GM19463 (cell line): ENCODE data around the gene ZBTB14.
A peak's percentile ranks its signal among the peaks of the same experiment; 100 is the strongest.

Experiments used
- ATAC-seq: cut with Tn5 transposase; IDR thresholded peaks from one replicate; pipeline ENCODE4 v1.9.1; 2021; ENCODE audit warnings: mild to moderate bottlenecking, moderate library complexity; ENCODE audit not compliant: unreplicated experiment

Gene ZBTB14

DNA sequence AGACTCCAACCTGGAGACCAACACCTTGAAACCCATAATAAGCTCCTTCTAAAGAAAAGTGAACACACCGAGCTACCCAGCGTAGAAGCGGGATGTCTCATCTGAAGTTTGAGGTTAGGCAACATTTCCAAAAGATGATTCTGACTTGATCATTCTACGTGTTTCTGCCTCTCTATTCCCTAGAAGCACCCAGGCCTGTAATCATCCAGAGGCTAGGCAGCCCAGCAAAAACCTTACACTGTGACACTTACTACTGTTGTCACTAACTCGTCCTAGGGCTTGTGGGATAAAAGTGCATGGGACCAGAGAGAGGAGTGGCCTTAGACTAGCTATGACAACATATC, 1.4 kb downstream of the ZBTB14 start:
- no peak for ATAC-seq

DNA sequence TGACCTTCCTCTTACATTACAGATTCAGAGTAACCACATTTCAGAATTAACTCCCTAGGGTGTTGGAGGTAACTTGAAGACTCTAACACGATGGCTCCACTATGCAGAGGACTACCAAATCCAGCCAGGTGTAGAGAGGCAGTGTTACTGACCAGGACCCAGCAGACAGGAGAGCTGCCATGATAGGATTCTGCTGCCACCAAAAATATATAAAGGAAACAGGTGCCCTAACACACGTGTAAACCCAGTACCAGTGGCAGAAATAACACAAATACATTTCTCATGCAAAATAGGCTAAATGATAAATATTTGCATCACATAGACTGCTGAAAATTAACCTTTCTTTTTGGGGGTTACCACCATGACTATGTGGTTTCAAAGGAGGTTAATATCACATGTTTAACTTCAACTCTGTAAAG, 7.0 kb downstream of the ZBTB14 start:
- peak; percentile 79 for ATAC-seq

DNA sequence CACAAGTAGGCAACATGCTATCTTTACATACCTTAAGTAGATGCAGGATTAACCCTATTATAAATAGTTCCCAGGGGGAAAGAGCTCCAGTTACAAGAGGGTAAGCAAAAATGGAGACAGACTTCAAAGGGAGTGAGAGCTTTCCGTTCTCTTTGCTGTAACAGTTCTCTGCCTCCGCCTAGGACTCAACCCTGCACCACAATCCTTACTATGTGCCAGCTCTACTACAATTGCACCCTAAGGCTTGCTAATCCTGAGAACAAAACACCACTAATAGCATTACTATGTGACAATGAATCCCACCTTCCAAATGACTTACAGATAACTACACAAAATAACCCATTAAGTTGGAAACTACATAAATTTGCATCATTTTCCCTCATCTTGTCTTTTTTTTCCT, 7.7 kb downstream of the ZBTB14 start:
- ATAC-seq: no peak

DNA sequence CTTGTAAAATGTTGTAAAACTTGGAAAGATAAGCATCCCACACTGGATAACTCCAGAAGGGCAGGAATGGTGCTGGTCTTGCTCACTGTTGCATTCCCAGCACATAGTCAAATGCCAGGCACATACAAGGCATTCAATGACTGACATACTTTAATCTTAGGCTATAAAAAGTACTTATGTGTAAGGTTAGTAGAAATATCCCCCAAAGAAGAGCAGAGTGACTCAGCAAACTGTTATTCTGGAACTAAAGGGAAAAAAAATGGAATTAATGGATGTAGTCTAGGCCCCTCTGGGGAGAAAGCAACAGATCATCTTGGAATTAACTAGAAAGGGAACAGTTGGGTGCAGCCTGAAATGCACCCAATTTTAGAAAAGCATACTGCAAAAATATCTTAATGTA, 9.0 kb downstream of the ZBTB14 start:
- ATAC-seq: no peak

DNA sequence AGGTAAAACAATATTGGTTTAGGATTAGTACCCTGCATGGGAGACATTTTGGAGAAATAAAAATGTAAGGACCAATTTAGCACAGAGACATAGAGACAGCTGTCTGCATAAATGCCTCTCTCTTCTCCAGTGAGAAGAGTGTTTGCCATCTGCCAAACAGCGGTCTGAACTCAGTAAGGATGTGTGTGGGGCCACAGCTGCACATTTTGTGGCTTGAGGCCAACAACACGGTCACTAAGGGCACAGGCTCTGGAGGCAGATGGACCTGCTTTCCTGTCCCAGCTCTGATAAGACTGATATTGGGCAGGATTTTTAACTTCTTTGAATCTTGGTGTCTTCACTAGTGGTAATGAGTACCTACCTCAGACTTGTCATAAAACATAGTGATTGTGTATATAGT, 10.2 kb downstream of the ZBTB14 start:
- no peak for ATAC-seq

DNA sequence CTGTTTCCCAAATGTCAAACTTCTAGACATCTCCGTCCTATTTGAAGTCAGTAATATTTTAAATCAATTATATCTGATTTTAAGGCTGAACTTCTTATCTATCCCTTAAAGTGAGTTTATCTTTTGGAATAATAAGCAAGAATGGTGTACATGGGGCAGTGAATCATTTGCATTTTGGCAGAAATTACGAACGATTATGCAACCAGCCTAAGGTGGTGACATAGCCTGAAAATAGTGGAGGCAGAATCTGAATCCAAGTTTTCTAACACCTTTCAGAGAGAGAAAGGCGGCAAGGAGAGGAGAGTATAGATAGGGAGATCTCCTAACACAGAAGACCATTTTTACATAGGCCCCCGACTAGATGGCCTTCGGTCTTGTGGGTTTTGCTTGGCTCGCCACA, 10.7 kb downstream of the ZBTB14 start:
- ATAC-seq: no peak

DNA sequence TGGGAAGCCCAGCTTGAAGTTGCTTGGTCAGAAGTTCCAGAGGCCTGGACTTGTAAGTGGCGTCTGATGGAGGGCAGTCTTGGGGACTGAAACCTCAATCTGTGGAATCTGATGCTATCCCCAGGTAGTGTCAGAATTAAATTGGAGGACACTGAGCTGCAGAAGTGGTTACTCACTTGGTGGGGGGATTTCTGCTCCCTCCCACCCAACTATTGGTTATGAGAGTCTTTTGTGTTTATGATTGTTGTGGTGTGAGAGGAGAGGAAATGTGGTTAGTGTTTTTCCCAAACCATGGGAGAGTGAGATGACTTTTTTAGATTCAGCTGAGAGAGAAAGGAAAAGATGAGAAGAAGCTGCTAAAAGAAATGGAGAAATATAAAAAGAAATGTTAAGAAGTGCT, 12.8 kb downstream of the ZBTB14 start:
- ATAC-seq: no peak

DNA sequence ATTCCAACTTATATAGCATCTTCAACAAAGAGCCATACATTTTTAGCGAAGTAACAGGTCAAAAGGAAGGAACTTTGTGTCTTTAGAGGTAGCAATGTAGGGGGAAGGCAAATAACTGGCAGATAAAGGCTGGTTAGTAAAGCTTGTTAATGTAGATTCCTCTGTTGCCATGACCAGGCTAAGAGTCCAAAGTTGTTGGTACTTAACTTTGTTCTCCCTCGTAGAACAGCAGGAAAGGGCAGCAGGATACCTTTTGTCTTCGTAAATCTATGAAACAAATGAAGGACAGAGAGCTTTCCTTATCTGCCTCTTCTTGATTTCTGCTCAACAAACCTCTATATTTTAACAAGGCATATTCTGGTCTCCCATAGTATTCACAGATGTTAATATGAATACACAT, 18.6 kb downstream of the ZBTB14 start:
- no peak for ATAC-seq

DNA sequence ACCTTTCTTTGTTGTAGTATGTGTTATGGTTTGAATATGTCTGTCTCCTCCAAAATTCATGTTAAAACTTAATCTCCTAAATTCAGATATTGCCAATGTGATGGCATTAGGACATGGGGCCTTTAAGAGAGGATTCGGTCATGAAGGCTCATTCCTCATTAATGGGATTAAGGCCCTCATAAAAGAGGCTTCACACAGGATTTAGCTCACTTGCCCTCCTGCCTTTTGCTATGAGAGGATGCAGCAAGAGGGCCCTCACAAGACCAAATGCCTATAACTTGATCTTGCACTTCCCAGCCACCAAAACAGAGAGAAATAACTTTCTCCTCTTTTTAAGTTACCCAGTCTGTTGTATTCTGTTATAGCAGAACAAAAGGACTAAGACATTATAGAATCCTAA, 19.7 kb downstream of the ZBTB14 start:
- ATAC-seq: no peak

DNA sequence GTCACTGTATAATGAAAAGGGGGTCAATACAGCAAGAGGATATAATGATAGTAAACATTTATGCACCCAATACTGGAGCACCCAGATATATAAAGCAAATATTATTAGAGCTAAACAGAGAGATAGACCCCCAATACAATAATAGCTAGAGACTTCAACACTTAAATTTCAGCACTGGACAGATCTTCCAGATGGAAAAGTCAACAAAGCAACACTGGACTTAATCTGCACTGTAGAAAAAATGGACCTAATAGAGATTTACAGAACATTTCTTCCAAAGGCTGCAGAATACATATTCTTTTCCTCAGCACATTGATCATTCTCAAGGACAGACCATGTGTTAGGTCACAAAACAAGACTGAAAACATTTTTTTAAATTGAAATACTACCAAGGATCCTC, 26.7 kb downstream of the ZBTB14 start:
- no peak for ATAC-seq

DNA sequence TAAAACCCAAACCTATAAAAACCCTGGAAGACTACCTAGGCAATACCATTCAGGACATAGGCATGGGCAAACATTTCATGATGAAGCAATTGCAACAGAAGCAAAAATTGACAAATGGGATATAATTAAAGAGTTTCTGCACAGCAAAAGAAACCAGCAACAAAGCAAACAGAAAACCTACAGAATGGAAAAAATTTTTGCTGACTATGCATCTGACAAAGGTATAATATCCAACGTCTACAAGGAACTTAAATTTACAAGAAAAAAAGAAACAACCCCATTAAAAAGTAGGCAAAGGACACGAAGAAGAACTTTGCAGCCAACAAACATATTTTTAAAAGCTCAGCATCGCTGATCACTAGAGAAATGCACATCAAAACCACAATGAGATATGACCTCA, 28.8 kb downstream of the ZBTB14 start:
- ATAC-seq: no peak

DNA sequence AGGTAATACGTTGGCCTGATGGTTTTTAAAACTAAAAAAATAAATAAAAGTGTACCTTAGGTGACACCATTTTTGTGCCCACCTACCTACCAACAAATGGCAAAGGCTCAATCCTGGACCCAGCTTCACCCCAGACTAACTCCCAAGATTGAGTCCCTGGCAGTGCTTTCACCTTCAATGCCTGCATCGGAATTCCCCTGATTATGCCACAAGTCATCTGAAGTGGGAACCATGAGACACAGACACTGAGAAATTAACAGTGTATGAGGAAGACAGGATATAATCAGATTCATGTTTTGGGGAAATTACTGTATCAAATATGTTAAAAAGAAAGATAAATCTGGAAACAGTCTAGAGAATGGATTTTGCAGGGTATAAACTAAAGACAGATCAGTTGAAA, 41.6 kb downstream of the ZBTB14 start:
- ATAC-seq: no peak

DNA sequence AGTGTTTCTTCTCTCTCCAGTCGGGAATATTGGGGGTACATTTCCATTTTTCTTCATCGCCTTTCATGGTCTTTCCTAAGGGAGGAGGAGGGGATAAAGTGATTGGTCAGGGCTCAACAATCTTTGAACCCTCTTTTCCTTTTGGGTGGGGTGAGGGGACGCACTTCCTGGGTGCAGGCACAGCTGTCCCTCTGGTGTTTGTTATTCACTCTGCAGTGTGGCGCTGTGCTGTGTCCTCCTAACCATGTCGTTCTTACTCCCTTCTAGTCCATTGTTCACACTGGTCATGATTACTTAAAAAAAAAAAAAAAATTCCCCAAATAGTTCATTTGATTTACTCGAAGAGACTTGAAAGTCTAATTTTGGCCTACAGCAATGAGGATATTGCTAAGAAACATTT, 44.4 kb downstream of the ZBTB14 start:
- no peak for ATAC-seq

DNA sequence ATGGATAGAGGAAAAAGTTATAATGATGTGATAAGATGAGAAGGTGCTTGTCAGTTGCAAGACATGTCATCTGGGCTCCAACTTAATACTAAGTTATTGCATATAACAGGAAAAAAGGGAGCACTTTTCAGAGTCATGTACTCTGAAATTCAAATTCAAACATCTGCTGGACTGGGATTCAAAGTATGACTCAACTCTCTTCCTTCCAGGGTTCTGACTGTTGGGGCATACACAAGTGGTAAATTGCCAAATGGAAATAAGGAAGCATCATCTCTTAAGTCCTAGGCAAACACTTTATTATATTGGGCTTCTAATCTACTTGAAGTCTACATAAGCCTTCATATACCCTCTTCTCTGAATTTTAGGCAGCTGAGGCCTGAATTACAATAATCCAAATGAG, 44.9 kb downstream of the ZBTB14 start:
- ATAC-seq: no peak

DNA sequence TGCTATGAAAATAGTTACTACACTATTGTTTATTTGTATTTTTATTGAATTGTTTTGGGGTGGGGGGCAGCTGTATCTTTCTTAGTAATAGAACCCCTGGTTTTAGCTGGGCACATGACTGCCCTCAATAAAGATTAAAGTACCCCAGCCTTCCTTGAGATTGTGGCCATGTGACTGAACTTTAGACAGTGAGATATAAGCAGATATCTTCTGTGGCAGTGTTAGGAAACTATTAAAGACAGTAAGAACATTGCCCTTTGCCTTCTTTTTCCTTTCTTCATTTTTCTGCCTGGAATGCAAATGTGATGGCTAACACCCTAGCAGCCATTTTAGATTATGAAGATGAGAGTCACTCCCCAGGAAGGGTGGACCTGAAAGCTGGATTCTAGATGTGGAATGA, 50.6 kb downstream of the ZBTB14 start:
- no peak for ATAC-seq

DNA sequence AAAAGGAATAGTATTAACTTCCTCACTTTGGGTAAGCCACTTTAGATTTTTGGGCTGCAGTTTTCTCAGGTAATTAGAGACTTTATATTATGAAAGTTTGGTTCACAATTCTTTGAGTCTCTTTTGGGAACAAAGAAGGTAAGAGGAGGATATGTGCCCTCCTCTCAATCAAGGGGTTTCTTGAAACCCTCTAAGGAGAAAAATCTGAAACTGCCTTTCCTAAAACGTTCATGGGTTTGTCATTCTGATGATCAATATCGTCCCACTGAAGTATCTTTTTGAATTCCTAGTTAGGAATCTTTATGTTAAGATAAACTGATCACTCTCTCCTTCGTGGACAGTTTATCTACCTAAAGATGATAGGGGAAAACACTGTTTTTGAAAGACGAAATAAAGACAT, 56.1 kb downstream of the ZBTB14 start:
- no peak for ATAC-seq
